ENCODE measurements around the gene TCEA2.

The TCEA2 gene

GRCh38 chr20:64091340-64091739 lies 28.3 kb downstream of the TCEA2 start:
- TF ChIP-seq CTCF (IDR thresholded peaks at IDR 0.05; ENCODE audit: low read depth, low read length), result no peak
- Histone ChIP-seq H3K36me3 (no peaks in the 10 kb centered on the region), H3K27me3 (ENCODE audit: insufficient read depth, low read depth, severe bottlenecking) (no peaks in the 10 kb centered on the region), H3K4me3 (ENCODE audit: low read depth, low read length) (no peak overlapping the region), H3K27ac (no peak overlapping the region), H3K9me3 (ENCODE audit: severe bottlenecking) (no peaks in the 10 kb centered on the region)
- no peak for DNase-seq

GRCh38 chr20:64091770-64092169 lies 28.8 kb downstream of the TCEA2 start:
- Histone ChIP-seq H3K27ac (no peak overlapping the region), H3K36me3 (no peaks in the 10 kb centered on the region), H3K4me3 (ENCODE audit: low read depth, low read length) (peak overlapping the region; percentile 23), H3K27me3 (ENCODE audit: insufficient read depth, low read depth, severe bottlenecking) (no peaks in the 10 kb centered on the region), H3K9me3 (ENCODE audit: severe bottlenecking) (no peaks in the 10 kb centered on the region)
- peak; percentile 61 for DNase-seq
- TF ChIP-seq CTCF (IDR thresholded peaks at IDR 0.05; ENCODE audit: low read depth, low read length), result no peak

- H3K9me3 ChIP-seq (ENCODE audit: severe bottlenecking), result no peaks in the 10 kb centered on the region
- H3K4me3 ChIP-seq (ENCODE audit: low read depth, low read length), result peak overlapping the region; percentile 23
- no peak overlapping the region for H3K27ac ChIP-seq
- TF ChIP-seq CTCF (IDR thresholded peaks at IDR 0.05; ENCODE audit: low read depth, low read length), result no peak
- no peaks in the 10 kb centered on the region for H3K36me3 ChIP-seq
- no peaks in the 10 kb centered on the region for H3K27me3 ChIP-seq (ENCODE audit: insufficient read depth, low read depth, severe bottlenecking)
- DNase-seq, result no peak
Observed at GRCh38 chr20:64092258-64093012, 29.4 kb downstream of the TCEA2 start.

- peak overlapping the region; percentile 10 for H3K4me3 ChIP-seq (ENCODE audit: low read depth, low read length)
Observed at GRCh38 chr20:64093013-64093503, 30.1 kb downstream of the TCEA2 start.

GRCh38 chr20:64095455-64095854 lies 32.5 kb downstream of the TCEA2 start:
- no peak for TF ChIP-seq CTCF (IDR thresholded peaks at IDR 0.05; ENCODE audit: low read depth, low read length)
- Histone ChIP-seq H3K4me3 (ENCODE audit: low read depth, low read length) (no peak overlapping the region), H3K27me3 (ENCODE audit: insufficient read depth, low read depth, severe bottlenecking) (no peaks in the 10 kb centered on the region), H3K27ac (no peak overlapping the region), H3K36me3 (no peaks in the 10 kb centered on the region), H3K9me3 (ENCODE audit: severe bottlenecking) (no peaks in the 10 kb centered on the region)
- DNase-seq, result no peak

More at GRCh38 chr20:64093013-64093503, 30.1 kb downstream of the TCEA2 start:
- Histone ChIP-seq H3K27me3 (ENCODE audit: insufficient read depth, low read depth, severe bottlenecking) (no peaks in the 10 kb centered on the region), H3K9me3 (ENCODE audit: severe bottlenecking) (no peaks in the 10 kb centered on the region), H3K36me3 (no peaks in the 10 kb centered on the region), H3K27ac (no peak overlapping the region)
- no peak for TF ChIP-seq CTCF (IDR thresholded peaks at IDR 0.05; ENCODE audit: low read depth, low read length)
- peak; percentile 42 for DNase-seq

Measured in WERI-Rb-1 (cell line).